ENCODE measurements around the gene AMPD2. TPM values are rescaled to one million over a fixed set of nuclear protein-coding genes. Genes with fewer than 3 reads are reported as not detected.

Gene AMPD2
- total and polyA plus RNA-seq, 9 of the 15 experiments (the other 6 are each of a cell fraction or from before 2014, with no cell fraction given): 2.0 to 77.7 (median 28.2) TPM

GRCh38 chr1:109619576-109620400 lies at the start of gene AMPD2, which contains the start of gene GNAT2 (continued):
- TF ChIP-seq CTCF (IDR thresholded peaks at IDR 0.05 in 2 of 3, conservative IDR thresholded peaks at IDR 0.05 in 1 of 3; ENCODE audit: insufficient read depth in 2 of 3, low read depth in 1 of 3, low read length in 3 of 3) (no peak), NELFE (IDR thresholded peaks at IDR 0.05; ENCODE audit: insufficient read depth, insufficient read length) (no peak), ZBED1 (IDR thresholded peaks at IDR 0.05) (no peak; the same call in 1 of the 2 replicates), KLF16 (IDR thresholded peaks at IDR 0.05) (no peak), ZNF589 (CRISPR knock-in tag; IDR thresholded peaks at IDR 0.05; ENCODE audit: low read depth) (0 out of 2 replicates have a peak, but pooled peaks have one; percentile 12), TEAD4 (IDR thresholded peaks at IDR 0.05; ENCODE audit: low read length) (no peak; the same call in 1 of the 2 replicates), TEAD4 (CRISPR knock-in tag; IDR thresholded peaks at IDR 0.05; ENCODE audit: borderline replicate concordance) (peak; percentile 89), EHMT2 (IDR thresholded peaks at IDR 0.05) (no peak), ZNF280B (CRISPR knock-in tag; IDR thresholded peaks at IDR 0.05) (no peak), CEBPB (tag; IDR thresholded peaks at IDR 0.05) (no peak), ETV5 (CRISPR knock-in tag; IDR thresholded peaks at IDR 0.05; ENCODE audit: low read depth) (no peak), NR4A1 (CRISPR knock-in tag; IDR thresholded peaks at IDR 0.05) (no peak), NR4A1 (tag; IDR thresholded peaks at IDR 0.05) (no peak; the same call in 1 of the 2 replicates), CHCHD3 (CRISPR knock-in tag; IDR thresholded peaks at IDR 0.05) (no peak; the same call in 1 of the 2 replicates), NCOA4 (IDR thresholded peaks at IDR 0.05; ENCODE audit: partially characterized antibody) (no peak), ZBTB26 (CRISPR knock-in tag; IDR thresholded peaks at IDR 0.05) (no peak), MCM2 (IDR thresholded peaks at IDR 0.05; ENCODE audit: low read depth) (no peak), CHD1 (IDR thresholded peaks at IDR 0.05; ENCODE audit: low read length) (no peak), YY1 (IDR thresholded peaks at IDR 0.05; ENCODE audit: borderline replicate concordance in 1 of 3, control insufficient read depth in 1 of 3, extremely low read depth in 1 of 3, insufficient read depth in 3 of 3, insufficient read length in 1 of 3, insufficient replicate concordance in 2 of 3, low read depth in 1 of 3, low read length in 2 of 3) (peak in 2 of 3 experiments; percentile 88 to 92), HEY1 (CRISPR knock-in tag; IDR thresholded peaks at IDR 0.05; ENCODE audit: borderline replicate concordance) (no peak), SIN3A (IDR thresholded peaks at IDR 0.05; ENCODE audit: borderline replicate concordance in 2 of 2, control insufficient read depth in 1 of 2, low read depth in 2 of 2, low read length in 2 of 2) (peak; percentile 65 to 89; a peak in 3 of 4 replicates), ZNF586 (CRISPR knock-in tag; conservative IDR thresholded peaks at IDR 0.05) (no peak), OTX1 (CRISPR knock-in tag; IDR thresholded peaks at IDR 0.05) (no peak), POLR2H (tag; IDR thresholded peaks at IDR 0.05; ENCODE audit: low read depth) (no peak)
